Nephron progenitor cell (in vitro differentiated cells): ENCODE measurements around the gene C12orf76.

ENCODE experiments used
- DNase-seq: peaks from one replicate; pipeline ENCODE4 v3.0.0; 2021
- H3K27ac Mint-ChIP-seq: 2 replicates; pipeline ENCODE4 v1.8.0; 2021; ENCODE audit warnings: mild to moderate bottlenecking, moderate library complexity, mixed read lengths
- H3K27me3 Mint-ChIP-seq: 2 replicates; pipeline ENCODE4 v1.8.0; 2021; ENCODE audit warnings: mild to moderate bottlenecking, low read depth, mixed read lengths; ENCODE audit not compliant: poor library complexity
- H3K36me3 Mint-ChIP-seq: 2 replicates; pipeline ENCODE4 v1.8.0; 2021; ENCODE audit warnings: low read depth, mixed read lengths
- H3K4me1 Mint-ChIP-seq: 2 replicates; pipeline ENCODE4 v1.8.0; 2021; ENCODE audit warnings: mixed read lengths
- H3K4me3 Mint-ChIP-seq: 2 replicates; pipeline ENCODE4 v1.8.0; 2021; ENCODE audit warnings: mild to moderate bottlenecking, moderate library complexity, mixed read lengths
- H3K9me3 Mint-ChIP-seq: 2 replicates; pipeline ENCODE4 v1.8.0; 2021; ENCODE audit warnings: mild to moderate bottlenecking, moderate library complexity, mixed read lengths
- TF ChIP-seq, protein P1 (sequence below): fragments of 200-600 bp; sonication (generic); IDR thresholded peaks from 2 replicates; pipeline ENCODE4 v1.5.0; 2021; ENCODE audit warnings: antibody characterized with exemption

C12orf76 gene

DNA sequence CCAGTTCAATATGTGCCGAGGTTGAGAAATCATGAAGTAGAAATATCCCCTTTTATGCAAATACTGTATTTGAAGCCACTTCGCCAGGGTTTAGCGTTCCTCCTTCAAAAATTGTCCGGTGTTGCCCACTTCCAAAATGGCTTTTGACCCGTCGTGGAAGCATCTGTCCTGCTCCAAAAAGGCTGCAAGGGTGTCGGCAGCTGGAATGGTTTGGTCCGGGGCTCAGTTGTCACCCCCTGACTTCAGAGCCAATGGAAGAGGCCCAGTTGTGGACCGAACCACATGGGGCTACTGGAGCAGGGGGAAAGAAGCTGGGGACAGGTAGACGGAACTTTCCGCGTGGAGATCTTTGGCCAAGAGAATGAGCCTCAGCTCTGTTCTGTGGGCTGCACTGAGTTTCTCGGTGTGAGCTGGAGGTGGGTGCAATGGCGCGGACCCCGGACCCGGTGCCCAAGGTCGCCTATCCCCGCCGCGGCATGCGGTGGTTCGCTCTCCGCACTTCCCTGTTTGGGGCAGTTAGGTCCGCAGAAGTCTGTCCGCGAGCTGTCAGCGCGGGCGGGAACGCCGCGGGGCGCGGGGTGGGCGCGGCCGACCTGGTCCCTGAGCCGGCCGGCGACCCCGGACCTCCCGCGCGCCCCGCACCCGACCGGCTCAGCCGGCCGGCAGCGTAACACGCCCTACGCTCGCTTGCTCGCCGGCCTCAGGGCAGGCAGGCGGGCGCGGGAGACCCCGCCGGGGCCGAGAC lies 49.2 kb downstream of the C12orf76 start, which contains the start of gene ANKRD13A:
ANKRD13A (plus strand) TSS at position 527 of the 745 bp plus-strand sequence. CDS start 259 bp downstream, outside the sequence.
- H3K4me1 Mint-ChIP-seq = peaks cover 37% of the 10 kb centered on the region
- no peaks in the 10 kb centered on the region for H3K9me3 Mint-ChIP-seq
- peak within 1 kb of the TSS; percentile 98 for H3K4me3 Mint-ChIP-seq
- H3K27ac Mint-ChIP-seq = peak within 1 kb of the TSS; percentile 100
- peaks cover 25% of the 10 kb centered on the region for H3K27me3 Mint-ChIP-seq
- no peaks in the 10 kb centered on the region for H3K36me3 Mint-ChIP-seq
- DNase-seq = peak; percentile 81
- TF ChIP-seq, protein P1, sequence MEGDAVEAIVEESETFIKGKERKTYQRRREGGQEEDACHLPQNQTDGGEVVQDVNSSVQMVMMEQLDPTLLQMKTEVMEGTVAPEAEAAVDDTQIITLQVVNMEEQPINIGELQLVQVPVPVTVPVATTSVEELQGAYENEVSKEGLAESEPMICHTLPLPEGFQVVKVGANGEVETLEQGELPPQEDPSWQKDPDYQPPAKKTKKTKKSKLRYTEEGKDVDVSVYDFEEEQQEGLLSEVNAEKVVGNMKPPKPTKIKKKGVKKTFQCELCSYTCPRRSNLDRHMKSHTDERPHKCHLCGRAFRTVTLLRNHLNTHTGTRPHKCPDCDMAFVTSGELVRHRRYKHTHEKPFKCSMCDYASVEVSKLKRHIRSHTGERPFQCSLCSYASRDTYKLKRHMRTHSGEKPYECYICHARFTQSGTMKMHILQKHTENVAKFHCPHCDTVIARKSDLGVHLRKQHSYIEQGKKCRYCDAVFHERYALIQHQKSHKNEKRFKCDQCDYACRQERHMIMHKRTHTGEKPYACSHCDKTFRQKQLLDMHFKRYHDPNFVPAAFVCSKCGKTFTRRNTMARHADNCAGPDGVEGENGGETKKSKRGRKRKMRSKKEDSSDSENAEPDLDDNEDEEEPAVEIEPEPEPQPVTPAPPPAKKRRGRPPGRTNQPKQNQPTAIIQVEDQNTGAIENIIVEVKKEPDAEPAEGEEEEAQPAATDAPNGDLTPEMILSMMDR = no peak

DNA sequence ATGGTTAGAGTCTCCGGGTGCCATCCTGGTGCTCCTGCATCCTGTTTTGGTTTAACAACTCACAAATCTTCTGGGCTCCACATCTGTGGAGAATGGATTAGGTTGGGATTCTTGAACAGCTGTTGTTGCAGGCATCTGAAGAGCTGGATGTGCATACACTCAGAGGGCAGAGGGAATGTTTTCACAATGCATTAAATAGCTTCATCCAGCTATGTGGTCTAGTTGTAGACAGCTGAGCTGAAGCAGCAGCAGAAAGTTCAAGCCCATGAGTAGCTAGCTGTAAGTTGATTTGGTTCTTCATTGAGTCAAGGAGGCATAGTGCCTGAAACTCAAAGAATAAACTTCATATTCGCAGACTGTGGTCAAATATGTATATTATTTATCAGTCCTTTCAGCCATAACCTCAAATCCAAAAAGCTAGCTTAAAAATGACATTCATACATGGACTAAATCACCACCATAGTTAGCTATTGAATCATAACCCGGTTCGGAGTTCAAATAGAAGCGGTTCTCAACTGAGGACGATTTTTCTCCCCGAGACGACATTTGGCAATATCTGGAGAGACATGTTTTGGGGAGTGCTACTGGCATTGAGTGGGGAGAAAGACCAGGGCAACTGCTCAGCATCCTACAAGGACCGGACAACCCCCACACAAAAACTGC lies 50.0 kb downstream of the C12orf76 start:
- Mint-ChIP-seq H3K9me3 (no peaks in the 10 kb centered on the region), H3K27me3 (peaks cover 25% of the 10 kb centered on the region), H3K4me1 (peaks cover 44% of the 10 kb centered on the region), H3K4me3 (peak overlapping the region; percentile 98), H3K36me3 (no peaks in the 10 kb centered on the region), H3K27ac (no peak overlapping the region)
- no peak for DNase-seq
- TF ChIP-seq, protein P1 = no peak

DNA sequence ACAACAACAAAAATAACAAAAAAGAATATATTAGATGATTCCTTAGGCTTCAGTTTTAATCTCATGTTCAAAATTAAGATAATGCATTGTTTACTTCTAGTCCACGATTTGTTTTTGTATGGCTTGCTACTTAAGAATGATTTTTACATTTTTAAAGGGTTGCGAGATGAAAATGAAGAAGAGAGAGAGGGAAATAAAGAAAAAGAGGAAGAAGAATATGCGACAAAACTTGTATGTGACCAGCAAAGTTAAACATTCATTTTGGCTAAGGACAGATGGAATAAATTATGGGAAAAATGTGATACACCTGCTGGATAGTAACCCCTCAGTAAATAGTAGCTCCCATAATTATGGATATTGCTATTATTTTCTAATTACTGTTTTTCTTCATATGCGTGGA lies 50.9 kb downstream of the C12orf76 start:
- H3K27me3 Mint-ChIP-seq = peaks cover 25% of the 10 kb centered on the region
- no peak overlapping the region for H3K27ac Mint-ChIP-seq
- H3K4me1 Mint-ChIP-seq = peaks cover 47% of the 10 kb centered on the region
- DNase-seq = no peak
- TF ChIP-seq, protein P1 = no peak
- H3K36me3 Mint-ChIP-seq = no peaks in the 10 kb centered on the region
- no peaks in the 10 kb centered on the region for H3K9me3 Mint-ChIP-seq
- peak overlapping the region; percentile 98 for H3K4me3 Mint-ChIP-seq

DNA sequence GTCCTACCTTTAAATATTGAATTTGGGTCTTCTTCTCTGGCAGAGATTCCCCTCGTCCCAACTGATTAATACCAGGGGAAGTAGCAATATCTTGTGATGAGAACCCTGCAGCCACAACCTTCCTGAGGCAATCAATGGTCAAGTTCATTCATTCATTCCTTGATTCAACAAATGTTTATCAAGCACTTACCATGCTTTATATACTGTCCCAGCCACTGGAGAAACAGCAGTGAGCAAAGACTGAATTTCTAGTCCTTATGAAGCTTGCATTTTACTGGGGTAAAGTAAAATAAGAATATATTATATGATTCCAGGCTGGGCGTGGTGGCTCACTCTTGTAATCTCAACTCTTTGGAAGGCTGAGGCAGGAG lies 51.9 kb downstream of the C12orf76 start:
- TF ChIP-seq, protein P1 = no peak
- Mint-ChIP-seq H3K27me3 (peaks cover 25% of the 10 kb centered on the region), H3K4me3 (peak overlapping the region; percentile 93), H3K27ac (no peak overlapping the region), H3K9me3 (no peaks in the 10 kb centered on the region), H3K36me3 (peaks cover 3% of the 10 kb centered on the region), H3K4me1 (peaks cover 47% of the 10 kb centered on the region)
- DNase-seq = no peak

DNA sequence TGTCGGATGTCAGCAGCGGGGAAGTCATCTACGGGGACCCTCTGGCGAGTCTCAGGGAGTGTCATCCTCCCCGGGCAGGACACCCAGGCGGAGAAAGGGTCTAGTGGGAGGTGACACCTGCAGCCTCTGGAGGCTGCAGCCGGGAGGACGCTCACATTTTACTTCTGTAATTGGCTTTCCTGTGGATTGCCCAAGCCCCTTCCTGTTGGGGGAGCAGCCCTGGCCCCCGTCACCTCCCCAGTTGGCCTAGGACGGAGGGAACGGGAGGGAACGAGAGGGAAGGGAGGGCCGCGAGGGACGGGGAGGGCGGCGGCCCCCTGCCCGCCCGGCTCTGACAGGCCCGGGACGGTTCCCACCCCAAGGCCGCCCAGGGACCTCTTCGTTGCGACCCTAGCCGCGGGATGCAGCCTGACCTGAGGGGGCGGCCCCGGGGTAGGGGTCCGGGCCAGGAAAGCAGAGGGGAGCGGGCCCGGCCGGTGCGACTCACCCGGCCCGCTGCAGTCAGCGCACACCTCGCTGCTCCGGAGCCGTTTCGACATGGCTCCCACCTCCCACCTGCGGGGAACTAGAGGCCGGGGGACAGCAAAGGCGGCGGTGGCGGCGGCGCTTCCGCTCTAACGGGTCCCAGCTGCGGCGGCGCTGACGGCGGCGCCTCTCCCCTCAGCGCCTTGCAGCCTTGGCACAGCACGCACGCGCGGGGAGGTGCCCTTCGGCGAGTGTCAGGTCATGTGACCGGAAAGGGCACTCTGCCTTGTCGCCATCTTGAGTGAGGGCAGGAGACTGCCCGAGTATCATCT lies 52.4 kb downstream of the C12orf76 start, which contains the start of gene GIT2:
GIT2 (minus strand) TSS at position 683 of the 797 bp plus-strand sequence; CDS start at position 539, 144 bp downstream.
- H3K27me3 Mint-ChIP-seq = peaks cover 20% of the 10 kb centered on the region
- TF ChIP-seq, protein P1 = no peak
- DNase-seq = peak; percentile 87
- no peak within 1 kb of the TSS for H3K27ac Mint-ChIP-seq
- H3K4me1 Mint-ChIP-seq = peaks cover 47% of the 10 kb centered on the region
- peak within 1 kb of the TSS; percentile 93 for H3K4me3 Mint-ChIP-seq
- H3K9me3 Mint-ChIP-seq = no peaks in the 10 kb centered on the region
- H3K36me3 Mint-ChIP-seq = peaks cover 7% of the 10 kb centered on the region
